Astrocyte of the spinal cord (primary cell): ENCODE data around the gene CTPS1.

ENCODE experiments used
- DNase-seq: peaks from one replicate; pipeline ENCODE4 v3.0.0; 2011; ENCODE audit warnings: low read depth, low spot score
- H3K4me3 ChIP-seq: 2 replicates; pipeline ENCODE4 v1.5.1; 2011; ENCODE audit warnings: low read depth, mild to moderate bottlenecking, low read length, moderate library complexity
- CTCF ChIP-seq: IDR thresholded peaks from 2 replicates; pipeline ENCODE4 v1.5.1; 2012; ENCODE audit warnings: low read depth, mild to moderate bottlenecking, low read length, inconsistent platforms
- in situ Hi-C: cut with HindIII; loops from 2 replicates; pipeline ENCODE4 v1.10.0; 2017; ENCODE audit warnings: low sequenced_read_pairs

The CTPS1 gene

GRCh38 chr1:40976952-40977690 is 2.4 kb upstream of the CTPS1 start:
- TF ChIP-seq CTCF: no peak
- in situ Hi-C loops: no loop called here

GRCh38 chr1:40977716-40978115 is 1.8 kb upstream of the CTPS1 start:
- no peak for TF ChIP-seq CTCF

More at GRCh38 chr1:40976952-40977690, 2.4 kb upstream of the CTPS1 start:
- H3K4me3 ChIP-seq: no peak overlapping the region
- peak; percentile 68 for DNase-seq

GRCh38 chr1:40978886-40979240 is 633 bp upstream of the CTPS1 start:
- in situ Hi-C loops: no loop called here
- no peak for TF ChIP-seq CTCF
- peak overlapping the region; percentile 64 for H3K4me3 ChIP-seq
- DNase-seq: no peak

More at GRCh38 chr1:40977716-40978115, 1.8 kb upstream of the CTPS1 start:
- no peak overlapping the region for H3K4me3 ChIP-seq
- in situ Hi-C loops: no loop called here
- no peak for DNase-seq

GRCh38 chr1:40980068-40980452 is 564 bp downstream of the CTPS1 start:
- no peak for DNase-seq
- TF ChIP-seq CTCF: no peak
- H3K4me3 ChIP-seq: peak overlapping the region; percentile 64
- in situ Hi-C loops: no loop called here

- no peak for TF ChIP-seq CTCF
- DNase-seq: peak; percentile 22
- in situ Hi-C loops: no loop called here
- H3K4me3 ChIP-seq: peak overlapping the region; percentile 64
Observed at GRCh38 chr1:40980453-40981121, 1.1 kb downstream of the CTPS1 start.

- no peak for TF ChIP-seq CTCF
- no peak for DNase-seq
- in situ Hi-C loops: no loop called here
- H3K4me3 ChIP-seq: peak overlapping the region; percentile 6
Observed at GRCh38 chr1:40981691-40982448, 2.4 kb downstream of the CTPS1 start.
